GM12874 (cell line): ENCODE data around the gene PCOLCE2.

Source experiments
- CTCF ChIP-seq: IDR thresholded peaks from 2 replicates; pipeline ENCODE4 v1.5.1; 2011; ENCODE audit warnings: low read depth, mild to moderate bottlenecking, control low read depth, low read length, moderate library complexity; ENCODE audit not compliant: insufficient read depth

The PCOLCE2 gene

GRCh38 chr3:142898346-142899213, 9.7 kb upstream of the PCOLCE2 start:
- no peak for TF ChIP-seq CTCF

- no peak for TF ChIP-seq CTCF
Observed at GRCh38 chr3:142897807-142898206, 8.9 kb upstream of the PCOLCE2 start.

GRCh38 chr3:142896996-142897395, 8.1 kb upstream of the PCOLCE2 start:
- no peak for TF ChIP-seq CTCF

GRCh38 chr3:142896201-142896755, 7.4 kb upstream of the PCOLCE2 start:
- TF ChIP-seq CTCF, result no peak

- TF ChIP-seq CTCF, result no peak
Observed at GRCh38 chr3:142894493-142894892, 5.6 kb upstream of the PCOLCE2 start.

- no peak for TF ChIP-seq CTCF
Observed at GRCh38 chr3:142892714-142893113, 3.8 kb upstream of the PCOLCE2 start.

- TF ChIP-seq CTCF, result no peak
Observed at GRCh38 chr3:142890592-142890991, 1.7 kb upstream of the PCOLCE2 start.
